Activated CD8-positive, alpha-beta memory T cell treated with anti-CD3 and anti-CD28 coated beads, Interleukin-2, amount 10 ng/mL, durations not matched to agents 7 days and 5 days (primary cell): Measurements from ENCODE around the gene DNAH5. TPM values are rescaled to one million over a fixed set of nuclear protein-coding genes. Genes with fewer than 3 reads are reported as not detected.

ENCODE experiments used
- ATAC-seq: fragments of 150-1000 bp; cut with Tn5 transposase; one replicate; pipeline ENCODE4 v1.10.0; 2021; ENCODE audit warnings: moderate library complexity
- CTCF ChIA-PET: fragments of 350-600 bp; sonication (Branson Sonifier 250); formaldehyde crosslinking; loops from one replicate; lab custom pipeline; 2021; ENCODE audit warnings: antibody characterized with exemption; lab: Charles Lee
- DNase-seq: peaks from one replicate; pipeline ENCODE4 v3.0.0-alpha.2; 2020
- H3K27ac Mint-ChIP-seq: one replicate; pipeline ENCODE4 v1.8.0; 2021; ENCODE audit warnings: mild to moderate bottlenecking, mixed read lengths
- H3K27me3 Mint-ChIP-seq: one replicate; pipeline ENCODE4 v1.8.0; 2021; ENCODE audit warnings: mixed read lengths
- H3K36me3 Mint-ChIP-seq: one replicate; pipeline ENCODE4 v1.8.0; 2021; ENCODE audit warnings: mild to moderate bottlenecking, mixed read lengths
- H3K4me1 Mint-ChIP-seq: one replicate; pipeline ENCODE4 v1.8.0; 2021; ENCODE audit warnings: mixed read lengths
- H3K4me3 Mint-ChIP-seq: one replicate; pipeline ENCODE4 v1.8.0; 2021; ENCODE audit warnings: mild to moderate bottlenecking, moderate library complexity, mixed read lengths
- H3K9me3 Mint-ChIP-seq: one replicate; pipeline ENCODE4 v1.8.0; 2022; ENCODE audit warnings: low read depth, mixed read lengths
- total RNA-seq, 2 experiments: library from RNA; stranded (reverse); gene quantifications; one replicate each; pipeline ENCODE4 v1.2.3, GENCODE V29; 2021

DNAH5 gene
- total RNA-seq, 2 experiments from 2014 or later, result not detected

GRCh38 chr5:13930541-13931171, 13.8 kb downstream of the DNAH5 start:
- H3K4me3 Mint-ChIP-seq, result no peak overlapping the region
- no peaks in the 10 kb centered on the region for H3K4me1 Mint-ChIP-seq
- no peak overlapping the region for H3K27ac Mint-ChIP-seq
- no peaks in the 10 kb centered on the region for H3K36me3 Mint-ChIP-seq
- H3K9me3 Mint-ChIP-seq, result peaks cover 4% of the 10 kb centered on the region
- CTCF ChIA-PET, result no interaction called here
- no peak for DNase-seq
- no peaks in the 10 kb centered on the region for H3K27me3 Mint-ChIP-seq
- no peak for ATAC-seq

GRCh38 chr5:13926731-13927130, 17.8 kb downstream of the DNAH5 start:
- Mint-ChIP-seq H3K4me3 (no peak overlapping the region), H3K9me3 (no peaks in the 10 kb centered on the region), H3K36me3 (no peaks in the 10 kb centered on the region), H3K27ac (no peak overlapping the region), H3K4me1 (no peaks in the 10 kb centered on the region), H3K27me3 (no peaks in the 10 kb centered on the region)
- no peak for DNase-seq
- no peak for ATAC-seq
- CTCF ChIA-PET, result no interaction called here

- H3K9me3 Mint-ChIP-seq, result no peaks in the 10 kb centered on the region
- no peak overlapping the region for H3K27ac Mint-ChIP-seq
- DNase-seq (no peak), ATAC-seq (no peak)
- no peaks in the 10 kb centered on the region for H3K27me3 Mint-ChIP-seq
- no peak overlapping the region for H3K4me3 Mint-ChIP-seq
- no peaks in the 10 kb centered on the region for H3K36me3 Mint-ChIP-seq
- CTCF ChIA-PET, result no interaction called here
- no peaks in the 10 kb centered on the region for H3K4me1 Mint-ChIP-seq
Observed at GRCh38 chr5:13921578-13921977, 22.9 kb downstream of the DNAH5 start.

- no peak for DNase-seq
- Mint-ChIP-seq H3K4me1 (no peaks in the 10 kb centered on the region), H3K9me3 (no peaks in the 10 kb centered on the region), H3K36me3 (no peaks in the 10 kb centered on the region), H3K4me3 (no peak overlapping the region), H3K27ac (no peak overlapping the region), H3K27me3 (no peaks in the 10 kb centered on the region)
- ATAC-seq, result no peak
- CTCF ChIA-PET, result no interaction called here
Observed at GRCh38 chr5:13919786-13920185, 24.7 kb downstream of the DNAH5 start.

- Mint-ChIP-seq H3K9me3 (no peaks in the 10 kb centered on the region), H3K4me3 (no peak overlapping the region), H3K27me3 (no peaks in the 10 kb centered on the region), H3K36me3 (no peaks in the 10 kb centered on the region), H3K4me1 (no peaks in the 10 kb centered on the region), H3K27ac (no peak overlapping the region)
- CTCF ChIA-PET, result no interaction called here
- DNase-seq, result no peak
- no peak for ATAC-seq
Observed at GRCh38 chr5:13919087-13919486, 25.4 kb downstream of the DNAH5 start.

- CTCF ChIA-PET, result no interaction called here
- Mint-ChIP-seq H3K36me3 (no peaks in the 10 kb centered on the region), H3K27ac (no peak overlapping the region), H3K4me1 (no peaks in the 10 kb centered on the region), H3K9me3 (no peaks in the 10 kb centered on the region), H3K4me3 (no peak overlapping the region), H3K27me3 (no peaks in the 10 kb centered on the region)
- ATAC-seq (no peak), DNase-seq (no peak)
Observed at GRCh38 chr5:13917061-13917460, 27.4 kb downstream of the DNAH5 start.

GRCh38 chr5:13913962-13914361, 30.5 kb downstream of the DNAH5 start:
- DNase-seq, result no peak
- Mint-ChIP-seq H3K36me3 (no peaks in the 10 kb centered on the region), H3K9me3 (no peaks in the 10 kb centered on the region), H3K4me3 (no peak overlapping the region), H3K27me3 (no peaks in the 10 kb centered on the region), H3K4me1 (no peaks in the 10 kb centered on the region), H3K27ac (no peak overlapping the region)
- ATAC-seq, result no peak
- CTCF ChIA-PET, result no interaction called here

- no peaks in the 10 kb centered on the region for H3K9me3 Mint-ChIP-seq
- no peak overlapping the region for H3K27ac Mint-ChIP-seq
- H3K4me1 Mint-ChIP-seq, result no peaks in the 10 kb centered on the region
Observed at GRCh38 chr5:13910637-13911288, 33.7 kb downstream of the DNAH5 start.

GRCh38 chr5:13910201-13910600, 34.3 kb downstream of the DNAH5 start:
- ATAC-seq, result no peak
- Mint-ChIP-seq H3K27me3 (no peaks in the 10 kb centered on the region), H3K9me3 (no peaks in the 10 kb centered on the region), H3K4me1 (no peaks in the 10 kb centered on the region), H3K36me3 (no peaks in the 10 kb centered on the region), H3K27ac (no peak overlapping the region), H3K4me3 (no peak overlapping the region)
- CTCF ChIA-PET, result no interaction called here
- no peak for DNase-seq

More at GRCh38 chr5:13910637-13911288, 33.7 kb downstream of the DNAH5 start:
- no peaks in the 10 kb centered on the region for H3K27me3 Mint-ChIP-seq
- no peak overlapping the region for H3K4me3 Mint-ChIP-seq
- CTCF ChIA-PET, result no interaction called here
- DNase-seq, result no peak
- no peaks in the 10 kb centered on the region for H3K36me3 Mint-ChIP-seq
- ATAC-seq, result no peak

GRCh38 chr5:13909271-13909670, 35.2 kb downstream of the DNAH5 start:
- no peak overlapping the region for H3K4me3 Mint-ChIP-seq
- H3K4me1 Mint-ChIP-seq, result no peaks in the 10 kb centered on the region
- no peak overlapping the region for H3K27ac Mint-ChIP-seq
- no peaks in the 10 kb centered on the region for H3K27me3 Mint-ChIP-seq
- DNase-seq (no peak), ATAC-seq (no peak)
- H3K9me3 Mint-ChIP-seq, result no peaks in the 10 kb centered on the region
- H3K36me3 Mint-ChIP-seq, result no peaks in the 10 kb centered on the region
- CTCF ChIA-PET, result no interaction called here

GRCh38 chr5:13898569-13898968, 45.9 kb downstream of the DNAH5 start:
- H3K36me3 Mint-ChIP-seq, result no peaks in the 10 kb centered on the region
- CTCF ChIA-PET, result no interaction called here
- DNase-seq, result no peak

GRCh38 chr5:13878357-13878756, 66.1 kb downstream of the DNAH5 start:
- ATAC-seq, result no peak
- no peaks in the 10 kb centered on the region for H3K9me3 Mint-ChIP-seq
- no peak overlapping the region for H3K4me3 Mint-ChIP-seq
- H3K36me3 Mint-ChIP-seq, result no peaks in the 10 kb centered on the region
- no peak overlapping the region for H3K27ac Mint-ChIP-seq
- CTCF ChIA-PET, result no interaction called here
- H3K27me3 Mint-ChIP-seq, result no peaks in the 10 kb centered on the region
- no peak for DNase-seq
- no peaks in the 10 kb centered on the region for H3K4me1 Mint-ChIP-seq

More at GRCh38 chr5:13898569-13898968, 45.9 kb downstream of the DNAH5 start:
- Mint-ChIP-seq H3K27me3 (no peaks in the 10 kb centered on the region), H3K4me1 (no peaks in the 10 kb centered on the region), H3K27ac (no peak overlapping the region), H3K4me3 (no peak overlapping the region), H3K9me3 (peaks cover 7% of the 10 kb centered on the region)
- no peak for ATAC-seq

- peaks cover 2% of the 10 kb centered on the region for H3K9me3 Mint-ChIP-seq
- no peak overlapping the region for H3K27ac Mint-ChIP-seq
- no peaks in the 10 kb centered on the region for H3K27me3 Mint-ChIP-seq
- H3K4me3 Mint-ChIP-seq, result no peak overlapping the region
- no peaks in the 10 kb centered on the region for H3K4me1 Mint-ChIP-seq
- CTCF ChIA-PET, result no interaction called here
- no peak for ATAC-seq
- no peaks in the 10 kb centered on the region for H3K36me3 Mint-ChIP-seq
- no peak for DNase-seq
Observed at GRCh38 chr5:13866792-13867191, 77.7 kb downstream of the DNAH5 start.

- H3K4me3 Mint-ChIP-seq, result no peak overlapping the region
- CTCF ChIA-PET, result interaction anchor here (0.7 kb wide), 1 partner anchor 13 kb away, joined by 3 read pairs; no protein-coding TSS in a partner anchor
- ATAC-seq (no peak), DNase-seq (no peak)
- no peaks in the 10 kb centered on the region for H3K27me3 Mint-ChIP-seq
- no peaks in the 10 kb centered on the region for H3K36me3 Mint-ChIP-seq
- H3K27ac Mint-ChIP-seq, result no peak overlapping the region
- peaks cover 2% of the 10 kb centered on the region for H3K9me3 Mint-ChIP-seq
- H3K4me1 Mint-ChIP-seq, result no peaks in the 10 kb centered on the region
Observed at GRCh38 chr5:13865312-13865711, 79.2 kb downstream of the DNAH5 start.
